ENCODE measurements around the gene FBXO2. TPM values are rescaled to one million over a fixed set of nuclear protein-coding genes. Genes with fewer than 3 reads are reported as not detected.
"Not testable (repeated sequence)": the region's sequence is repeated elsewhere in the genome, so short reads cannot be mapped to it uniquely, and the experiment has no call there.

Gene FBXO2
- total RNA-seq, 2 experiments from 2014 or later = 1.8 to 4.6 TPM

DNA sequence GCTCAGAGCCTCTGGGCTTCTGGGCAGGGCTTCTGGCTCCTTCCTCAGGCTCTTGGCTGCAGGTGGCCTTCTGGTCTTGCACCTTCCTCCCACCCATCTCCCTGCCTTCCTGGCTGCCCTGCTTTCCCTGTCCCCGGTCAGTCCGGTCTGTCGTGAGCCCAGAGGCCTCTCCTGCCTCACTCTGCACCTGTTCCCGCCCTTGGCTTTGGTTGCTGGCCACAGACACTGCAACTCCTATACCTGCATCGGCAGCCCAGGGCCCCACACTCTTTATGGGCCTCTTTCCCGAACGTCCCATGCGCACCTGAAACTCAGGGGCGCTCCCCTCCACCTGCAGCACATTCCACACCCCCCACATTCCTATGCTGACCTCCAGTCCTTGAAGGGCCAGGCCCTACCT, 7.9 kb downstream of the FBXO2 start:
- CTCF ChIA-PET = interaction anchor here (0.6 to 9.6 kb wide), 23 partner anchors 10 to 615 kb away, joined by 3 to 214 read pairs (median 5); partner anchors contain the start of gene FBXO6
- peaks cover 8% of the 10 kb centered on the region for H3K27me3 Mint-ChIP-seq
- no peaks in the 10 kb centered on the region for H3K9me3 Mint-ChIP-seq (ENCODE audit: low read depth)
- no peak for ATAC-seq
- H3K36me3 Mint-ChIP-seq = no peaks in the 10 kb centered on the region
- no peak overlapping the region for H3K4me3 Mint-ChIP-seq
- peaks cover 23% of the 10 kb centered on the region for H3K4me1 Mint-ChIP-seq
- no peak overlapping the region for H3K27ac Mint-ChIP-seq
- no peak for DNase-seq

DNA sequence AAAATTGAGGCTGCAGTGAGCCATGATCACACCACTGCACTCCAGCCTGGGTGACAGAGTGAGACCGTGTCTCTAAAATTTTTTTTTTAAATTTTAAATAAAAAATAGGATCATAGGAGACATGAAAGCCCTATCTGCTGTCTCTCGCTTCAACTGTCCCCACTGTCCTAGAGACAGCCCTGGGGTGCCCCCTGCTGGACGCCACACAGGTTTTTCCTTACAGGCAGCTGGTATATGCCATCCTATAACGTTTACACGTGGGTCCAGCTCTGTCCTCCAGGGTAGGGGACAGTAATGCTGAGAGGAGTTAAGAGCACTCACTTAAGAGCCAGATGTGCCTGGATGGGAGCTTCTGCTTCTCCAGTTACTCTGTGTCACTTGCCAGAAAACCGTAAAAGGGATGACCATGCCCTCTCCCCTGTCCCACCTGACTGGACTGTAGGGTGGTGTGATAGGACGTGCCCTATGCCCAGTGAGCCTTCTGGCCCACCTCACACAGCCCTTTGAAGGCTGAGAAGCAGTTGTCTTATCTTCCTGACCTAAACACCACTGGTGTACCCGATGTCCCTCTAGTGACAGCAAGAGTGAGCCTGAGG, 8.5 kb downstream of the FBXO2 start:
- no peaks in the 10 kb centered on the region for H3K36me3 Mint-ChIP-seq
- no peak overlapping the region for H3K27ac Mint-ChIP-seq
- peaks cover 10% of the 10 kb centered on the region for H3K27me3 Mint-ChIP-seq
- ATAC-seq = peak; percentile 52
- DNase-seq = peak; percentile 87
- CTCF ChIA-PET = interaction anchor here (0.6 to 9.6 kb wide), 25 partner anchors 11 to 615 kb away, joined by 3 to 214 read pairs (median 5); partner anchors contain the start of genes DISP3 and FBXO6
- peaks cover 17% of the 10 kb centered on the region for H3K4me1 Mint-ChIP-seq
- no peaks in the 10 kb centered on the region for H3K9me3 Mint-ChIP-seq (ENCODE audit: low read depth)
- H3K4me3 Mint-ChIP-seq = no peak overlapping the region

DNA sequence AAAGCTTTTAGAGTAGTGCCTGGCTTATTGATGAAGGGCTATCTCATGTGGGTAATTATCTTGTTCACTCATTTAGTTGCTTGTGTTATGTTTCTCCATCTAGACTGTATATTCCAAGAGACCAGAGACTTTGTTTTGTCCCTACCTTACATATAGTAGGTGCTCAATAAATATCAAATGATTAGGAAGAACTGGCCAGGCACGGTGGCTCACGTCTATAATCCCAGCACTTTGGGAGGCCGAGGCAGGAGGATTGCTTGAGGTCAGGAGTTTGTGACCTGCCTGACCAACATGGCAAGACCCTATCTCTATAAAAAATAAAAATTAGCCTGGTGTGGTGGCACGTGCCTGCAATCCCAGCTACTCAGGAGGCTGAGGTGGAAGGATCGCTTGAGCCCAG, 9.0 kb downstream of the FBXO2 start:
- H3K27ac Mint-ChIP-seq = no peak overlapping the region

DNA sequence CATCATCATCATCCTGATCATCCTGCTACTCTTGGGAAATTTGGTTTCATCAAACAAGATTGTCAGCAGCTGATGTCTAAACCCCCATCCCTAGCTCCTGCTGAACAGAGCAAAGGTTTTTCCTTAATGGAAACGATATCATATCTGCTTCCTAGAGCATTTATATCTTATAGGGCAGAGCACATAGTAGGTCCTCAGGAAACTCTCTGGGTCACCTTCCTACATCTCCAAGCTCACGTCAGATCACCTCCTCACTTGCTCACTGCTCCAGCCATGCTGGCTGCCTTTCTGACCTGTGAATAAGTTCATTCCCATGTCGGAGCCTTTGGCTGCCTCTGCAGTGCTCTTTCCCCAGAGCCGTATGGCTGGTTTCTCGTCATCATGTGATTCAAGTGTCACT, 10.4 kb downstream of the FBXO2 start:
- Mint-ChIP-seq H3K9me3 (ENCODE audit: low read depth) (no peaks in the 10 kb centered on the region), H3K4me3 (no peak overlapping the region), H3K36me3 (no peaks in the 10 kb centered on the region), H3K4me1 (peaks cover 2% of the 10 kb centered on the region), H3K27ac (no peak overlapping the region), H3K27me3 (peaks cover 11% of the 10 kb centered on the region)
- CTCF ChIA-PET = interaction anchor here (0.7 to 6.9 kb wide), 16 partner anchors 9 to 607 kb away, joined by 3 to 93 read pairs (median 6); partner anchors contain the start of genes DISP3, FBXO6 and MAD2L2
- DNase-seq (no peak), ATAC-seq (no peak)

More for the DNA sequence above, 9.0 kb downstream of the FBXO2 start:
- ATAC-seq (no peak), DNase-seq (no peak)
- peaks cover 14% of the 10 kb centered on the region for H3K27me3 Mint-ChIP-seq
- H3K9me3 Mint-ChIP-seq (ENCODE audit: low read depth) = no peaks in the 10 kb centered on the region
- no peak overlapping the region for H3K4me3 Mint-ChIP-seq
- CTCF ChIA-PET = interaction anchor here (0.6 to 9.6 kb wide), 25 partner anchors 10 to 614 kb away, joined by 3 to 214 read pairs (median 5); partner anchors contain the start of genes DISP3 and FBXO6
- no peaks in the 10 kb centered on the region for H3K36me3 Mint-ChIP-seq
- peaks cover 14% of the 10 kb centered on the region for H3K4me1 Mint-ChIP-seq

DNA sequence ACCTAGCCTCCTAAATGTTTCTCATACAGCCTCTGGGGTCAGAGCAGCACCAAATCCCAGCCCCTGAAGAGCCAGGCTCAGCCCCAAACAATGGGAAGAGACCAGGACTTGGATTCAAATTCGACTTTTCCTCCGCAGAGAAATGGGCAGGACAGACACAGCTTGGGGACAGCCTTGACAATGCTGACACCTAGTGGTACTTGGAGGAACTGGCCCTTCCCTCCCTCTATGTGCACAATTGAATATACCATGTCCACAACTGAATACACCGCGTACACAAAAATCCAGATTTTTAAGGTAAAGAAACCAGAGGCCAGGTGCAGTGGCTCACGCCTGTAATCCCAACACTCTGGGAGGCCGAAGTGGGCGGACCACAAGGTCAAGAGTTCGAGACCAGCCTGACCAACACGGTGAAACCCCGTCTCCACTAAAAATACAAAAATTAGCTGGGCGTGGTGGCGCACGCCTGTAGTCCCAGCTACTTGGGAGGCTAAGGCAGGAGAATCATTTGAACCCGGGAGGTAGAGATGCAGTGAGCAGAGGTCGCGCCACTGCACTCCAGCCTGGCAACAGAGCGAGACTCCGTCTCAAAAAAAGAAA, 11.7 kb downstream of the FBXO2 start:
- H3K4me1 Mint-ChIP-seq; H3K36me3 Mint-ChIP-seq; H3K9me3 Mint-ChIP-seq (ENCODE audit: low read depth); H3K27ac Mint-ChIP-seq; H3K4me3 Mint-ChIP-seq: not testable (repeated sequence)
- CTCF ChIA-PET = interaction anchor here (0.6 to 6.9 kb wide), 29 partner anchors 8 to 650 kb away, joined by 3 to 93 read pairs (median 3); partner anchors contain the start of gene MAD2L2
- DNase-seq (peak; percentile 80), ATAC-seq (peak; percentile 79)
- H3K27me3 Mint-ChIP-seq = peaks cover 18% of the 10 kb centered on the region

DNA sequence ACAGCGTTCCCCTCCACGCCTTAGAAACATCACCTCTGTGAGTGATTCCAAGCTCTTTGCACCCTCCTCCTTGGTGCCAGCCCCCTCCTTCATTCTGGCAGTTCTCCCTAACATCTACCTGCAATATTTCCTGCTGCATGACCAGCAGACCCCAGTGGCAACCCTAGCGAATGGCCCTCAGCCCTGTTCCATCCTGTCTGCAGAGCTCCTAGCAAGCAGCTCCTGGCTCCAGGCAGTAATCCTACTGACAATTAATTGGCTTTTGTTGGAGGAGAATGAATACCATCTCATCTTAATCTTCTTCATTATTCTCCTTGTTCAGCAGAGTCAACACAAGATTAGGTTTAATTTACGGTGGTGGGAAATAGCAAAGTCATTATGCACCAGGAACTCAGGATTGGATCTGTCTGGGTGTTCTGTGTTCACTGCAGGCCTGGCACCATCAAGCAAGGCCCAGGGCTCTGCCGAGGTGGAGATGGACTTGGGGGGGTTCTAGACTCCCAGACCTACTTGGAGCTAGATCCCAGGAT, 12.4 kb downstream of the FBXO2 start:
- no peak for ATAC-seq
- H3K9me3 Mint-ChIP-seq (ENCODE audit: low read depth) = no peaks in the 10 kb centered on the region
- H3K4me1 Mint-ChIP-seq = no peaks in the 10 kb centered on the region
- H3K27ac Mint-ChIP-seq = no peak overlapping the region
- no peaks in the 10 kb centered on the region for H3K36me3 Mint-ChIP-seq
- no peak overlapping the region for H3K4me3 Mint-ChIP-seq
- CTCF ChIA-PET = interaction anchor here (0.8 to 6.9 kb wide), 24 partner anchors 7 to 649 kb away, joined by 3 to 93 read pairs (median 4); partner anchors contain the start of gene MAD2L2
- DNase-seq = no peak
- H3K27me3 Mint-ChIP-seq = peaks cover 19% of the 10 kb centered on the region

DNA sequence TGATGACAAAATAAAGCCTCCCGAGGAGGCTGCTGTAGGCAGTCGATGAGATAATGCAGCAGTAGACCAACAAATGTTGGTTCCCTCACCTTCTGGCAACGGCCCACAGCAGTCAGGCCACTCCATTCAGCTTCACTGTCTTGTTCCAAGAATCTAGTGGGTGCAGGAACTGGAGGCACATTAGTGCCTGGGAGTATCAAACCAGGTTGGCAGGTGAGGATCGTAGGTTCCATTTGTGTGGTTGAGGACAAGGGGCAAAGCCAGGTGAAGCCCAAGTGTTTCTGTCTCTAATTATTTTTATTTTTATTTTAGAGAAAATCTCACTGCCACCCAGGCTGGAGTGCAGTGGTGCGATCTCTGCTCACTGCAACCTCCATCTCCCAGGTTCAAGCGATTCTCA, 13.3 kb downstream of the FBXO2 start:
- peaks cover 22% of the 10 kb centered on the region for H3K27me3 Mint-ChIP-seq
- H3K27ac Mint-ChIP-seq = no peak overlapping the region
- H3K36me3 Mint-ChIP-seq = no peaks in the 10 kb centered on the region
- H3K9me3 Mint-ChIP-seq (ENCODE audit: low read depth) = no peaks in the 10 kb centered on the region
- no peaks in the 10 kb centered on the region for H3K4me1 Mint-ChIP-seq
- DNase-seq (no peak), ATAC-seq (no peak)
- CTCF ChIA-PET = interaction anchor here (1.0 to 6.9 kb wide), 9 partner anchors 12 to 604 kb away, joined by 3 to 93 read pairs (median 4); partner anchors contain the start of gene MAD2L2
- H3K4me3 Mint-ChIP-seq = no peak overlapping the region

DNA sequence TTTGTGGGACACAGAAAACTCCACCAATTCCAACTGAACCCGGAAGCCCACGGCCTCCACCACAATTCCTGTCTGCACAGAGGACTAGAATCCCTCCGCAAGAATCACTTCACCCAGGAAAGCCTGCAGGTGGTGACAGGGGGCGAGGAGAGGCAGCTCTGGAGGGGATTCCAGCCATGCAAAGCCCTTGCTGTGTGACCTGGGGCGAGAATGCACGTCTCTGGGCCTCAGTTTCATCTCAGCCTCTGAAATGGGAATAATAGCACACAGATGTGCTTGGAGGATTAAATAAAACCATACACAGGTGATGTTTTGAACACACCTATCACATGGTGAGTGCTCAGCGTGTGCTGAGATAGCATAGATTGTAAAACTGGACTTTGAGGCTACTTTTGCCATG, 14.1 kb downstream of the FBXO2 start:
- Mint-ChIP-seq H3K4me3 (no peak overlapping the region), H3K27me3 (peaks cover 25% of the 10 kb centered on the region), H3K27ac (no peak overlapping the region), H3K4me1 (no peaks in the 10 kb centered on the region), H3K36me3 (no peaks in the 10 kb centered on the region), H3K9me3 (ENCODE audit: low read depth) (no peaks in the 10 kb centered on the region)
- no peak for ATAC-seq
- CTCF ChIA-PET = interaction anchor here (6.9 kb wide), 1 partner anchor 603 kb away, joined by 93 read pairs; no protein-coding TSS in a partner anchor
- no peak for DNase-seq

DNA sequence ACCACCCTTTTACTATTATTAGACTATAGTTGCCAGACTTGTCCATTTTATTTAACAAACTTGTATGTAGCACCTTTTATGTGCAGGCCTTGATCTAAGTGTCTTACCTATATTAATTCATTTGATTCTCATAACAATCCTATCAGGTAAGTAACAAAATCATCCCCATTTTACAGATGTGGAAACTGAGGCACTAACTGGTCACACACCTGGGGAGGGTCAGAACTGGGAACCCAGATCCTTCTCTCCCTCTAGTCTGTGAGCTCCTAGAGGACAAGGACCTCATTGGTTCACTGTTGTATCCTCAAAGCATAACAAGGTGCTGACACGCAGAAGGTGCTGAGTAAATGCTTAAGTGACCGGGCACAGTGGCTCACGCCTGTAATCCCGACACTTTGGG, 14.9 kb downstream of the FBXO2 start:
- no peak for ATAC-seq
- Mint-ChIP-seq H3K9me3 (ENCODE audit: low read depth) (no peaks in the 10 kb centered on the region), H3K4me3 (no peak overlapping the region), H3K27ac (no peak overlapping the region), H3K4me1 (no peaks in the 10 kb centered on the region), H3K27me3 (peaks cover 25% of the 10 kb centered on the region), H3K36me3 (no peaks in the 10 kb centered on the region)
- DNase-seq = no peak
- CTCF ChIA-PET = interaction anchor here (6.9 kb wide), 1 partner anchor 602 kb away, joined by 93 read pairs; no protein-coding TSS in a partner anchor

DNA sequence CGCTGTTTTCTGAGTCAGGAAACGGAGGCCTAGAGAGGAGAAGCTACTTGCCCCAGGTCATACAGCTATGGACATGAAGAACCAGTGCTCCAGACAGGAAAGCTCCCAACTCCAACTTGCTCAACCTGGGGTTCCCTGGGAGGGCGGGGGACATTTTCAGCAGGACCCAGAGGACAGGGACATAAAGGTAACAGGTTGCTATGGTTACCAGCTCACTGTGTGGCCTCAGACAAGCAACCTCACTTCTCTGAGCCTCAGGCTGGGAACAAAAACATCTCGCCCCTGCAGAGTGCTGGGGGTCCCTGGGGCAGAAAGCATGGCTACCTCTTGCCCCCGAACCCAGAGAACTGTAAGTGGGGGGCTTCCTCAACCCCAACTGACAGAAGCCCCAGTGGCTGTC, 16.1 kb downstream of the FBXO2 start:
- DNase-seq (no peak), ATAC-seq (no peak)
- Mint-ChIP-seq H3K36me3 (no peaks in the 10 kb centered on the region), H3K4me3 (no peak overlapping the region), H3K4me1 (no peaks in the 10 kb centered on the region), H3K27me3 (peaks cover 25% of the 10 kb centered on the region), H3K27ac (no peak overlapping the region), H3K9me3 (ENCODE audit: low read depth) (no peaks in the 10 kb centered on the region)
- CTCF ChIA-PET = interaction anchor here (0.8 to 6.8 kb wide), 3 partner anchors 6 to 590 kb away, joined by 3 to 33 read pairs (median 4); no protein-coding TSS in a partner anchor

DNA sequence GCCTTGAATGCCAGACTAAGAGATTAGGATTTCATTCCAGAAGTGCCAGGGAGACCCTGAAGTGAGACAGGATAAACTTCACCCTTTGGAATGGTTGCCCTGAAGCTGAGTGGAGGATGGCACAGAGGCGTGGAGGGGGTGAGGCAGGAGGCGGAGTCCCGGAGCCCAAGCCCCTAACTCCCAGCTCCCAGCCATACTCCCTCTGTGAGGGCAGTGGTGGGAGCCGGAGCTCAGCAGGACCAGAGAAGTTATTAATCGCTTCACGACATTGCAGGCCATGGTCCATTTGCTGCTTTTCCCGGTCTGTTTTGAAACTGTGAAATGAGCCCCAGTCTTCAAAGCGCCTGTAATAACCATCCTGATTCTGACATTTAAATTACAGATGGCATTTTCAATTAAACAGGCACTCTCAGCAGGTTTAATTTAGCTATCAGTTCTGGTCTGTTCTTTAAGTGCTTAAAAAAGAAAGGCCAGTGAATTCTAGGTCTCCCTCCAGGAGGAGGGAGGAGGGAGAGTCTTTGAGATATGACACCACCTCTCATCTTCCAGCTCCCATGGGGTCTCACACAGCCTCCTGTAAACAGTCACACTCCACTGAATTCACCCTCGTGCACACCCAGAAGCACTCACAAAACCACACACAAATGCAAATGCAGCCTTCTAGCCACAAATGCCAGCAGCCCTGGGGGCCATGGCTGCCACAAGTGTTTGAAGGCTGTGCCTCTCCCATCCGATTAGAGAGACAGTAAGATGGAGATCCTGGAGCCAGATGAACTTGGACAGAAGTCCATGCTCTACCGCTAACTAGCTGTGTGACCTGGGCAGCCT, 19.6 kb downstream of the FBXO2 start:
- CTCF ChIA-PET = interaction anchor here (1.0 to 6.8 kb wide), 3 partner anchors 9 to 597 kb away, joined by 3 to 33 read pairs (median 4); no protein-coding TSS in a partner anchor
- no peak for DNase-seq
- Mint-ChIP-seq H3K27ac (no peak overlapping the region), H3K36me3 (no peaks in the 10 kb centered on the region), H3K9me3 (ENCODE audit: low read depth) (no peaks in the 10 kb centered on the region), H3K4me1 (no peaks in the 10 kb centered on the region), H3K27me3 (peaks cover 23% of the 10 kb centered on the region), H3K4me3 (no peak overlapping the region)
- no peak for ATAC-seq

DNA sequence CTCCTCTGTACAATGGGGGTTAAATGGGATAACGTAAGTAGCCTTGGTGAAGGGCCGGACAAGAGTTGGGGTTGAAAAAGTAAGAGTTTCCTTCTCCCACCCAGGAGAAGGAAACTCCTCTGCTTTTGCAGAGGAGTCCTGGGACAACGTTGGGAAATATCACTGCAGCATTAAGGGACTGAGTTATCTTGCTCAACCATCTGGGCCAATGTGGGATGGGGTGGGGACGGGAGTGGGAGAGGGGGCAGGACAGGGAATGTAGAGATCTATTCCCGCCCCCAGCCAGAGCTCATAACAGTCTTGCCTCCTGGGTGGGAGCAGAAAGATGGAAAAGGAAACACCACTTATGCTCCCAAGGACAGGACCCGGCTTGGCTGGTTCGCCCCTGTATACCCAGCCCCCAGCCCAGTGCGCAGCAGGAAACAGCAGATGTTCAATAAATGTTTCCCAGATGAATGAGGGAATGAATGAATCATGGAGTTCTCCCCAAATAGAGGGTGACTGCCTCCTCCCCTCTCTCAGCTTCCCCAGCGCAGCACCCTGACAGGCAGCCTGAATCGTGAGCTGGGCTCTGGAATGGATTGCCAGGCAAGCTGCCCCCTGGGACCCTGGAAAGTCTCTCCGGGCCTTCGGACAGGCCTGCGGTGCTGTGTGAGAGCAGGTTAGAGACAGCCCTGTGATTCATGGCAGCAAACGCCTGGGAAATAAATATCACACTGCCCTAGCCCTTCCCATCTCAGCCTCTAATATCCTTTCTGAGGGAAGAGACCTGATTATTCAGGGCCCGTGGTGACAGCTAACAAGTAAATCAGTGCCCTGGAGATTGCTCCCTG, 24.8 kb downstream of the FBXO2 start:
- Mint-ChIP-seq H3K27ac (no peak overlapping the region), H3K4me1 (no peaks in the 10 kb centered on the region), H3K36me3 (no peaks in the 10 kb centered on the region), H3K27me3 (peaks cover 12% of the 10 kb centered on the region), H3K4me3 (no peak overlapping the region), H3K9me3 (ENCODE audit: low read depth) (no peaks in the 10 kb centered on the region)
- ATAC-seq (no peak), DNase-seq (no peak)
- CTCF ChIA-PET = no interaction called here
